ENCODE measurements around the gene MXD1.

The MXD1 gene

DNA sequence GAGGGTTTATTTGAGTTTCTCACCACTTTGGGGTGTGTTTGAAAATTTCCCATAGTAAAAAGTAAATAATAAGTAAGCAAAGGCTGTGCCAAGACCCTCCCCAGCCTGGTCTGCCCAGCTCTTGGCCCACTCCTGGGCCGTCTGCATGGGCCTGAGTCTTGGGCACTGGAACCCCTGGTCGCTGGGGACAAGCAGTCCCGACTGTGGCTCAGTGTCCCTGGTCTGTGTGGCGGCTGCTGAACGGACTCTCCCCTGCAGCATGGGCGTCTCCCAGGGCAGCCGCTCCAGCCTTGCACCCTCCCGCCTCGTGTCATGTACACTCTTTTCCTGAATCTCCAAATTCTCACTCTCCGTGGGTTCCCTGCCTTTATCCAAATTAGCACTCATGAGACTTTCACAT, 53.7 kb downstream of the MXD1 start:
- no peaks in the 10 kb centered on the region for H3K36me3 ChIP-seq (ENCODE audit: control insufficient read depth, insufficient read depth, low read length)
- peaks cover 11% of the 10 kb centered on the region for H3K4me1 ChIP-seq (ENCODE audit: control insufficient read depth, insufficient read depth, low read length)
- no peaks in the 10 kb centered on the region; the same call in 1 of the 2 replicates for H3K27me3 ChIP-seq (ENCODE audit: control insufficient read depth, insufficient read depth, low read length)
- no peaks in the 10 kb centered on the region for H3K9me3 ChIP-seq (ENCODE audit: control insufficient read depth, insufficient read depth, low read depth, low read length)
- no peak overlapping the region for H3K27ac ChIP-seq (ENCODE audit: low read depth, low read length)
- H3K4me3 ChIP-seq (ENCODE audit: low read depth, low read length) = no peak overlapping the region
- H3K9ac ChIP-seq (ENCODE audit: low read length) = no peak overlapping the region

GRCh38 chr2:69969126-69969983, 54.4 kb downstream of the MXD1 start:
- H3K9ac ChIP-seq (ENCODE audit: low read length) = no peak overlapping the region
- no peaks in the 10 kb centered on the region for H3K36me3 ChIP-seq (ENCODE audit: control insufficient read depth, insufficient read depth, low read length)
- H3K9me3 ChIP-seq (ENCODE audit: control insufficient read depth, insufficient read depth, low read depth, low read length) = no peaks in the 10 kb centered on the region
- peaks cover 4% of the 10 kb centered on the region; the same call in 1 of the 2 replicates for H3K4me1 ChIP-seq (ENCODE audit: control insufficient read depth, insufficient read depth, low read length)
- H3K4me3 ChIP-seq (ENCODE audit: low read depth, low read length) = no peak overlapping the region
- no peaks in the 10 kb centered on the region; the same call in 1 of the 2 replicates for H3K27me3 ChIP-seq (ENCODE audit: control insufficient read depth, insufficient read depth, low read length)
- H3K27ac ChIP-seq (ENCODE audit: low read depth, low read length) = no peak overlapping the region

DNA sequence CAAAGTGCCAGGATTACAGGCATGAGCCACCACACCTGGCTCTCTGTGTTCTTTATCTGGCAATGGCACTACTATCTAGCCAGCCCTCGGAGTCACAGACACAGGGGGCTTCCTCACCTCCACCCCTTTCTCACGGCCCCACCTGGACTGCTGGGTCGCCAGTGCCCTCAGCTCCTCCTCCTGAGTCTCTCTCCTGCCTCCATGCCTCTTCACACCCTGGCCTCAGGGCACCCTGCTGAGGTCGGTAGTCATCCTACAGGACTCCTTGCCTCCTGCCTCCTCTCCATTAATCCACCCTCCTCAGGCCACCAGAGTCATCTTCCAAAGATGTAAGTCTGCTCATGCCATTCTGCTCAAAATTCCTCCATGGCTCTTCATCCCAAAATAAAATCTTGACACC, 55.1 kb downstream of the MXD1 start:
- H3K27me3 ChIP-seq (ENCODE audit: control insufficient read depth, insufficient read depth, low read length) = no peaks in the 10 kb centered on the region; the same call in 1 of the 2 replicates
- H3K36me3 ChIP-seq (ENCODE audit: control insufficient read depth, insufficient read depth, low read length) = no peaks in the 10 kb centered on the region
- no peak overlapping the region for H3K9ac ChIP-seq (ENCODE audit: low read length)
- no peak overlapping the region for H3K4me3 ChIP-seq (ENCODE audit: low read depth, low read length)
- H3K4me1 ChIP-seq (ENCODE audit: control insufficient read depth, insufficient read depth, low read length) = no peaks in the 10 kb centered on the region; the same call in 1 of the 2 replicates
- no peak overlapping the region for H3K27ac ChIP-seq (ENCODE audit: low read depth, low read length)
- H3K9me3 ChIP-seq (ENCODE audit: control insufficient read depth, insufficient read depth, low read depth, low read length) = no peaks in the 10 kb centered on the region

- Histone ChIP-seq H3K27ac (ENCODE audit: low read depth, low read length) (no peak overlapping the region), H3K9me3 (ENCODE audit: control insufficient read depth, insufficient read depth, low read depth, low read length) (no peaks in the 10 kb centered on the region), H3K4me1 (ENCODE audit: control insufficient read depth, insufficient read depth, low read length) (no peaks in the 10 kb centered on the region; the same call in 1 of the 2 replicates), H3K36me3 (ENCODE audit: control insufficient read depth, insufficient read depth, low read length) (no peaks in the 10 kb centered on the region), H3K4me3 (ENCODE audit: low read depth, low read length) (no peak overlapping the region), H3K27me3 (ENCODE audit: control insufficient read depth, insufficient read depth, low read length) (no peaks in the 10 kb centered on the region; the same call in 1 of the 2 replicates), H3K9ac (ENCODE audit: low read length) (no peak overlapping the region)
These were observed 57.9 kb downstream of the MXD1 start for GRCh38 chr2:69972822-69973221.

- Histone ChIP-seq H3K9ac (ENCODE audit: low read length) (no peak overlapping the region), H3K36me3 (ENCODE audit: control insufficient read depth, insufficient read depth, low read length) (no peaks in the 10 kb centered on the region), H3K9me3 (ENCODE audit: control insufficient read depth, insufficient read depth, low read depth, low read length) (no peaks in the 10 kb centered on the region), H3K4me1 (ENCODE audit: control insufficient read depth, insufficient read depth, low read length) (peaks cover 3% of the 10 kb centered on the region), H3K4me3 (ENCODE audit: low read depth, low read length) (no peak overlapping the region), H3K27ac (ENCODE audit: low read depth, low read length) (no peak overlapping the region), H3K27me3 (ENCODE audit: control insufficient read depth, insufficient read depth, low read length) (no peaks in the 10 kb centered on the region; the same call in 1 of the 2 replicates)
These were observed 58.4 kb downstream of the MXD1 start for GRCh38 chr2:69973335-69973735.

DNA sequence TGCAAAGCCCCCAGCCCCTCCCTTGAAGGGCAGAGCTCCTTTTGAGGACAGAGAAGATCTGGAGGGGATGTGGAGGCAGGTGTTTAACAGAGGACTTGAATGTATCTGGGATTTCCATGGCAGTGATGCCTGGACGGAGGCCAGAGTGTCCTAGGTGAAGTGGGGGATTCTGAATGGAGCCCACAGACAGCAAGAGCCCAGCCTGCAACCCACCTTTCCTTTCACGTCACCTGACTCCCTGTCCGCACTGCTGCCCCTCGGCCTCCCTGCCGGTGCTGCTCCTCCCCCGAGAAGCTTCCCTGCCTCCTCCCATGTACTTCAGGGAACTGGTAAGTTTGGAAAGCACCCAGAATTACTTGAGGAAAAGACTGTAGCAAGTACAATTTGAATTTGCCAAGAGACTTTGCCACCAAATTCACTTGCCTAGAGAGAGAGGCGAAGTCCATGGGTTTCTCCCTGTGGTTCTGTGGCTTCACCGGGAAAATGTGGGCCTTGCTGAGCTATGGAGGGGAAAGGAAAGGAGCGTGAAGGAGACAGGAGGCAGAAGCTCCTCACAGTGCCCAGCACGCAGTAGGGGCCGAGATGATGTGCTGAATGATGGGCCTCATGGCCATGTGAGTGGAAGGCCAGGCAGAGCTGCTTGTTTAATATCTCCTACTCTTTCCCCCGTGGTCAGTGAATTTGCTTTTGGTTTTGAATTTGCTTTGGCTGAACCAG, 60.4 kb downstream of the MXD1 start:
- Histone ChIP-seq H3K27me3 (ENCODE audit: control insufficient read depth, insufficient read depth, low read length) (no peaks in the 10 kb centered on the region; the same call in 1 of the 2 replicates), H3K9ac (ENCODE audit: low read length) (no peak overlapping the region), H3K27ac (ENCODE audit: low read depth, low read length) (no peak overlapping the region), H3K4me1 (ENCODE audit: control insufficient read depth, insufficient read depth, low read length) (peaks cover 4% of the 10 kb centered on the region), H3K4me3 (ENCODE audit: low read depth, low read length) (no peak overlapping the region), H3K36me3 (ENCODE audit: control insufficient read depth, insufficient read depth, low read length) (no peaks in the 10 kb centered on the region), H3K9me3 (ENCODE audit: control insufficient read depth, insufficient read depth, low read depth, low read length) (no peaks in the 10 kb centered on the region)

DNA sequence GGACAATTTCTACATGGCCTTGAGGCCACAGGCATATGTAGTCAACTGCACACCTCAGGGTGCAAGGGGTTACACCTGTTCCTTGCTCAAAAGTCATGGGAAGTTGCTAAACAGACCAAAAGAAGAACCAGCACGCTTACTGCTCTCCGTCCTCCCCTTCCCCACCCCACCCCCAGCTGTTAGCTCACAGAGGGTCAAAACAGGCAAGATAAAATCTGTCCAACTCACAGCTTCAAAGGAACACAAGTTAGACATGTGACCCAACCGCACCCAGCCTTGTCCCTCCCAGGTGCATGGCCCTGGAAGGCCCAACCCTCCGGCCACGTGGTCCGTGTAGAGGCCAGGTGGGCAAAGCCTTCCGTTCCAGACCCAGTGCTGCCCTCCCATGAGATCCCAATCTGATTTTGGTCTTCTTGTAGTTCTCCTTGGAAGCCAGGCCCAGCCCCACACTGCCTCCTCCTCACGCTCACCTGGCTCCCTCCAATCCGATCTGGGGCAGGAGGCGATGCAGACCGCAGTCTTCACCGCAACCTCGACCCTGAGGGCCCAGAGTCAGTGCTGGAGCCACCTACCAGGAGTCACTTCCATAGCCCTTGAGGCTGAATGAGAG, 61.0 kb downstream of the MXD1 start:
- Histone ChIP-seq H3K36me3 (ENCODE audit: control insufficient read depth, insufficient read depth, low read length) (no peaks in the 10 kb centered on the region), H3K27me3 (ENCODE audit: control insufficient read depth, insufficient read depth, low read length) (no peaks in the 10 kb centered on the region; the same call in 1 of the 2 replicates), H3K9me3 (ENCODE audit: control insufficient read depth, insufficient read depth, low read depth, low read length) (no peaks in the 10 kb centered on the region), H3K4me1 (ENCODE audit: control insufficient read depth, insufficient read depth, low read length) (peaks cover 4% of the 10 kb centered on the region), H3K27ac (ENCODE audit: low read depth, low read length) (no peak overlapping the region), H3K4me3 (ENCODE audit: low read depth, low read length) (no peak overlapping the region), H3K9ac (ENCODE audit: low read length) (no peak overlapping the region)

GRCh38 chr2:69977186-69977585, 62.3 kb downstream of the MXD1 start:
- no peaks in the 10 kb centered on the region for H3K9me3 ChIP-seq (ENCODE audit: control insufficient read depth, insufficient read depth, low read depth, low read length)
- H3K36me3 ChIP-seq (ENCODE audit: control insufficient read depth, insufficient read depth, low read length) = no peaks in the 10 kb centered on the region
- no peaks in the 10 kb centered on the region; the same call in 1 of the 2 replicates for H3K27me3 ChIP-seq (ENCODE audit: control insufficient read depth, insufficient read depth, low read length)
- H3K4me3 ChIP-seq (ENCODE audit: low read depth, low read length) = no peak overlapping the region
- peaks cover 4% of the 10 kb centered on the region for H3K4me1 ChIP-seq (ENCODE audit: control insufficient read depth, insufficient read depth, low read length)
- no peak overlapping the region for H3K27ac ChIP-seq (ENCODE audit: low read depth, low read length)
- no peak overlapping the region for H3K9ac ChIP-seq (ENCODE audit: low read length)

GRCh38 chr2:69977906-69978482, 63.1 kb downstream of the MXD1 start:
- no peak overlapping the region for H3K27ac ChIP-seq (ENCODE audit: low read depth, low read length)
- H3K27me3 ChIP-seq (ENCODE audit: control insufficient read depth, insufficient read depth, low read length) = no peaks in the 10 kb centered on the region; the same call in 1 of the 2 replicates
- H3K36me3 ChIP-seq (ENCODE audit: control insufficient read depth, insufficient read depth, low read length) = no peaks in the 10 kb centered on the region
- H3K9me3 ChIP-seq (ENCODE audit: control insufficient read depth, insufficient read depth, low read depth, low read length) = no peaks in the 10 kb centered on the region
- H3K4me3 ChIP-seq (ENCODE audit: low read depth, low read length) = no peak overlapping the region
- H3K9ac ChIP-seq (ENCODE audit: low read length) = no peak overlapping the region
- peaks cover 4% of the 10 kb centered on the region for H3K4me1 ChIP-seq (ENCODE audit: control insufficient read depth, insufficient read depth, low read length)

- Histone ChIP-seq H3K27ac (ENCODE audit: low read depth, low read length) (no peak overlapping the region), H3K27me3 (ENCODE audit: control insufficient read depth, insufficient read depth, low read length) (no peaks in the 10 kb centered on the region; the same call in 1 of the 2 replicates), H3K4me1 (ENCODE audit: control insufficient read depth, insufficient read depth, low read length) (peaks cover 4% of the 10 kb centered on the region), H3K9me3 (ENCODE audit: control insufficient read depth, insufficient read depth, low read depth, low read length) (no peaks in the 10 kb centered on the region), H3K36me3 (ENCODE audit: control insufficient read depth, insufficient read depth, low read length) (no peaks in the 10 kb centered on the region), H3K9ac (ENCODE audit: low read length) (no peak overlapping the region), H3K4me3 (ENCODE audit: low read depth, low read length) (no peak overlapping the region)
These were observed 65.2 kb downstream of the MXD1 start for GRCh38 chr2:69979902-69980807.

All from HUES6 (cell line).